Measurements from ENCODE around the gene MELTF.

The MELTF gene

GRCh38 chr3:197027151-197027895, 2.3 kb downstream of the MELTF start:
- no peak for DNase-seq (ENCODE audit: low spot score)

- no peak for DNase-seq (ENCODE audit: low spot score)
Measured at GRCh38 chr3:197026481-197026866, 3.1 kb downstream of the MELTF start.

DNA sequence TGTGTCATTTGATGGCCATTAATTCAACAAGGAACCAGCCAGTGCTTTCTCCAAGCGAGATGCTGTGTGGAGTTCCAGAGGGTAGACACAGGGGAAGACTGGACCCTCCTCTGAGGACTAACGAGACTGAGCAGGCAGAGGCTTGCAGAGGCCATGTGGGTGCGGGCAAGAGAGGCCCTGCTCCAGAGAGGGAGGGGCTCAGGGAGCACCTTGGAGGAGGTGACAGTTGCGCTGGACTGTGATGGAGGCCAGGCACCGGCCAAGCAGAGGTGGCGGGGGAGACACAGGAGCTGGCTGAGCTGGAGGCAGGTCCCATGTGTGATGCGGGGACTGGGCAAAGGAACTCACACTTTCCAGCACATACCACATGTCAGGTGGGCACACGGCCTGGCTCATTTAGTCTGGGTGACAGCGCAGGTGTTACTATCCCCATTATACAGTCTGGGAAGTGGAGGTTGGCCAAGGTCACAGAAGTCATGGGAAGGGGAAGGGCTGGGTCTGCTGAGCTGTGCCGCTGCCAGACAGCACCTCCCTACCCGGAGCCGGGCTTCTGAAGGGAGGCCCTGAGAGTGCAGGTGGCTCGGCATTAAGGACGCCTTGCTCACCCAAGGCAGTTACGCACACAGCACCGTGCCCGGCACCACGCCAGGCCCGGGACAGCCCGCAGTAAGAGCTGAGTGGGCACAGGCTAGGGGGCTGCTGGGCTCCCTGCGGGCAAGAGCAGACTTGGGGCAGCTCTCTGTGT, 3.7 kb downstream of the MELTF start:
- no peak for DNase-seq (ENCODE audit: low spot score)

- DNase-seq (ENCODE audit: low spot score) = no peak
Measured at GRCh38 chr3:197024881-197025735, 4.5 kb downstream of the MELTF start.

DNA sequence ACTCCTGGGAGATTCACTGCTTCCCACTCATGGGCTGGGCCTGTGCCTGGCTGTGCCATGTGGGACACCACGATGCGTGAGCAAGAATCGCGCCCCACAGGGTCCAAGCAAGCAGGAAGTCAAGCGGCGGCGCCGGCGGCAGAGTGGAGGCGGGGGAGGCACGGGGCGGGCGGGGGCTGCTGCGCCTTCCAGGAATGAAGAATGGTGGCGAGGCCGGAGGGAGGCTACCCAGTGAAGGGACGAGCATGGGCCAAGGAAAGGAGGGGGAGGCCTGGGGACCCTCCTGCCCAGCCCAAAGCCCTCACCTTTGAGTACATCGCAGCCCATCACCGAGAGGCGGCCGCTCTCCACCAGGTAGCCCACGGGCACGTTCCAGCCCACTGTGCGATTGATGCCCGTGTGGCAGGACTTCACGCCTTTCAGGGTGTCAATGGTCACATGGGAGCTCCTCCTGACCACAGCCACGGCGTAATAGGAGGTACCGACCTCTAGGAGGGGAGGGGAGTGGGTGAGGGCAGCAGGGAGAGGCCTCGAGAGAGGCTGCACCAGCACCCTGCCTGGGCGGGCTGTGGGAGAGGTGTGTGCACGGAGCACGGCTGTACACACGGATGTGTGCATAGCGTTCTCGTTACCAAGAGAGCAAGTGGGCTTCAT, 5.5 kb downstream of the MELTF start:
- no peak for DNase-seq (ENCODE audit: low spot score)

GRCh38 chr3:197023241-197023997, 6.2 kb downstream of the MELTF start:
- no peak for DNase-seq (ENCODE audit: low spot score)

- no peak for DNase-seq (ENCODE audit: low spot score)
Measured at GRCh38 chr3:197022405-197023231, 7.0 kb downstream of the MELTF start.

DNA sequence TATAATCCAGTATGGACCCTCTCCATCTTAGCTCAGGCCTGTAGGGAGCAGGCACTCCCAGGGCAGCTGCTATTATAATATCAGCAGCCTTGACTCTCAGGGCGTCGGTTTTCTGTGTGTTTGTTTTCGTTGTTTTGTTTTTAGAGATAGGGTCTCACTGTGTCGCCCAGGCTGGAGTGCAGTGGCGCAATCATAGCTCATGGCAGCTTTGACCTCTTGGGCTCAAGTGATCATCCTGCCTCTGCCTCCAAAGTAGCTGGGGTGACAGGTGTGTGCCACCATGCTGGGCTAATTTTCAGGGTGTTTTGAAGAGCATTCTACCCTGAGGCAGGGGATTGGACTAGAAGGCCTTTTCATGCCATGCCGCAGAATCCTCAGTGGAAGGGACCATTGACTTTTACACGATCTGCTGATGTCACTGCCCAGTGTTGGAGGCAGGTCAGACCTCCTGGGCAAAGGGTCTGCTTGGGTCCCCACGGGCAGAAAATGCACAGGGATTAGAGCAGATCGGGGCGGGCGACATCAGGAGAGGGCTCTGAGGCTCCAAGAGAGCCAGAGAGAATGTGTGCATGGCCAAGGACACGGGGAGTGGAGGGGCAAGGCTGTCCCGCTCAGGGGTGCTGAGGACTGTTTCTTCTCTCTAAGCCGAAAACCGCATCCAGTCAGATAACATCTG, 7.8 kb downstream of the MELTF start:
- DNase-seq (ENCODE audit: low spot score) = no peak

GRCh38 chr3:197021231-197021630, 8.4 kb downstream of the MELTF start:
- no peak for DNase-seq (ENCODE audit: low spot score)

DNA sequence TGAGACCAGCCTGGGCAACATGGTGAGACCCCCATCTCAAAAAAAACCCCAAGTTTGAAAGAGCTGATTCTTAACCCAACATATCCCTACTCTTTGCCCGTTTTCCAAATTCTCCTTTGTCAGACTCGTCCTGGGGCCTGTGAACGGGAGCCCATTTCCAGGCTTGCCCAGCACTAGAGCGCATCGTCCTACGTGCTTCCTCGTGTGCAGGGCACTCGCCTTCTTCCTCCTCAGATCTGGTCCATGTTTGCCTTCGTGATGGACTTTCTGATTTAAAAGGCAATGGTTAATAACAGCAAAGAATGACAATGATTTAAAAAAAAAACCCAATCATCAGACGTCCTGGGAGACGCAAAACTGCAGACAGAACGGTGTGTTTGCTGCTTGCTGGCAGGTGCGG, 10.1 kb downstream of the MELTF start:
- no peak for DNase-seq (ENCODE audit: low spot score)

GRCh38 chr3:197019021-197019420, 10.6 kb downstream of the MELTF start:
- DNase-seq (ENCODE audit: low spot score) = no peak

DNA sequence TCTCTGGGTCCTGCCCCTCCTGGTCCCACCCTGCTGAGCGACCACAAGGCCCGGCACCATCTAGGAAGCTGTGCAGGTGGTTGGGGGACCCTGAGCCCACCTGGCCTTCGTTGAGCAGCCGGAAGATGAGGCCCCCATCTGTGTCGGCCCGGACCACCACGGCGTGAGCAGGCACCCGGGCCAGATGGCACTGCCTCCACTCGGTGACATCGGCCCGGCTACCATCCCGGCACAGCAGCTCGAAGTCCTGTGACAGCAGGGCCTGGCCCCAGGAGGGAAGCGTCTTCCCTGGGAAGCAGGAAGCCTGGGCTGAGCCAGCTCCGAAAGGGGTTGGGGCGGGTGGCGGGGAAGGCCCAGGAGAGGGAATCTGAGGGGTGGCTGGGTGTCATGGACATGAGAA, 12.6 kb downstream of the MELTF start:
- DNase-seq (ENCODE audit: low spot score) = no peak

GRCh38 chr3:197015790-197016736, 13.6 kb downstream of the MELTF start:
- DNase-seq (ENCODE audit: low spot score) = no peak

- no peak for DNase-seq (ENCODE audit: low spot score)
Measured at GRCh38 chr3:197014942-197015575, 14.6 kb downstream of the MELTF start.

GRCh38 chr3:197014024-197014423, 15.6 kb downstream of the MELTF start:
- no peak for DNase-seq (ENCODE audit: low spot score)

GRCh38 chr3:197012540-197012883, 17.1 kb downstream of the MELTF start:
- DNase-seq (ENCODE audit: low spot score) = no peak

GRCh38 chr3:197011780-197012539, 17.7 kb downstream of the MELTF start:
- DNase-seq (ENCODE audit: low spot score) = no peak
